GM10266 (cell line): Measurements from ENCODE around the gene SMIM1.

Experiments
- DNase-seq: peaks from one replicate; pipeline ENCODE4 v3.0.0; 2012; ENCODE audit errors: extremely low spot score
- TF ChIP-seq, protein P1 (sequence below): IDR thresholded peaks from 2 replicates; pipeline ENCODE4 v1.5.1; 2012; ENCODE audit warnings: mild to moderate bottlenecking, low read depth; ENCODE audit not compliant: control insufficient read depth, insufficient read depth; ENCODE audit errors: missing control alignments

The SMIM1 gene

DNA sequence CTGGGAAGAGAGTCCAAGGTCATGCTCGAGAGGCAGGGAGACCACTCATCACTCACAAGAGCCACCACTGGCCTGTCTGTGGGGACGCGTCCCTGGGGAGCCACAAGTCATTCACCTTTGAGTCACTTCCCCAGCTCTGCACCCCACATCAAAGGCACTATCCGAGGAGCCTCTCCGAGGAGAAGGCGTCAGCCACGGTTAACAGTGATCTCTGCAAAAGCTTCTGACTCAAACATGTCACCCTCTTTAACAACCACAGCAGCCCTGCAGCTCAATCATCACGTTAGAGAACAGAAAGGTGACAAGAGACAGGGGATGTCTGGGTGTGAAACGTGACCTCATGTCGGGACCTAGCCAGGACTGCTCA lies 14.8 kb downstream of the SMIM1 start:
- TF ChIP-seq, protein P1, sequence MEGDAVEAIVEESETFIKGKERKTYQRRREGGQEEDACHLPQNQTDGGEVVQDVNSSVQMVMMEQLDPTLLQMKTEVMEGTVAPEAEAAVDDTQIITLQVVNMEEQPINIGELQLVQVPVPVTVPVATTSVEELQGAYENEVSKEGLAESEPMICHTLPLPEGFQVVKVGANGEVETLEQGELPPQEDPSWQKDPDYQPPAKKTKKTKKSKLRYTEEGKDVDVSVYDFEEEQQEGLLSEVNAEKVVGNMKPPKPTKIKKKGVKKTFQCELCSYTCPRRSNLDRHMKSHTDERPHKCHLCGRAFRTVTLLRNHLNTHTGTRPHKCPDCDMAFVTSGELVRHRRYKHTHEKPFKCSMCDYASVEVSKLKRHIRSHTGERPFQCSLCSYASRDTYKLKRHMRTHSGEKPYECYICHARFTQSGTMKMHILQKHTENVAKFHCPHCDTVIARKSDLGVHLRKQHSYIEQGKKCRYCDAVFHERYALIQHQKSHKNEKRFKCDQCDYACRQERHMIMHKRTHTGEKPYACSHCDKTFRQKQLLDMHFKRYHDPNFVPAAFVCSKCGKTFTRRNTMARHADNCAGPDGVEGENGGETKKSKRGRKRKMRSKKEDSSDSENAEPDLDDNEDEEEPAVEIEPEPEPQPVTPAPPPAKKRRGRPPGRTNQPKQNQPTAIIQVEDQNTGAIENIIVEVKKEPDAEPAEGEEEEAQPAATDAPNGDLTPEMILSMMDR = no peak
- DNase-seq = no peak

DNA sequence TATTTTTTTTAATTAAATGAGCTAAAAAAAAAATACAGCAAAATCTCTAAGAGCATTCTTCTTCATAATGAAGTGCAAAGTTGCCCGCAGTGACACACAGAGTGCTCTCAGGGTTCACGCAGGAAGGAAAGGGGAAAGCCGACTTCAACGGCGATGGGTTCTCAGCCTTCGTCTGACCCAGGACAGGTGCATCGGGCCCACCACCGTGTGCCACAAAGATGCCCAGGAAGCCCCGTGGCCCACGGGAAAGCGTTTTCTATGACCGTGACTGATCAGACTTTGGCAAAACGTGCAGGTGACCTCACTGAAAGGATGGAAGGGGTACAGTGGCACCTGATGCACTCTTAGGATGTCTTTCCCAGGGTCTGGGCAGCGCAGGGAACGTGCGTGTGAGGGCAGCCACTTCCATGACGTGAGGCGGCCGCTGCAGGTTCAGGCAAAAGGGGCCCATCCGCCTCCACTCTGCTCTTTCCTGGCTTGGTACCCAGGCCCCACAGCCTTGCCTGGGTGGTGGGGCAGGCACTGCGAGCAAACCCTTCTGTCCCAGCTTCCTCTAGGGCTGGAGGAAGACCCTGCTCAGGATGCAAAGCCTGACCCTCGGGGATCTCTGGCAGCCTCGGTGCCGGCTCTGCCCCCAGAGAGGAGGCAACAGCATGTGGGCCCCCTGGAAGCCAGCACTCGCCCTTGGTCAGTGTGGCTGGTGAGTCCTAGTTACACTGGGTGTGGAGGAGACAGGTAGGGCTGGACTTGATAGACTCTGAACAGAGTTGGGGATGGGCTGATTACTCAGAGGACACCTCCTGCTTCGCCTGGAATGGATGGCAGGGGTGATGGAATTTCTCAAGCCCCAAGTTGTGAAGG lies 15.4 kb downstream of the SMIM1 start:
- TF ChIP-seq, protein P1 = no peak
- no peak for DNase-seq

DNA sequence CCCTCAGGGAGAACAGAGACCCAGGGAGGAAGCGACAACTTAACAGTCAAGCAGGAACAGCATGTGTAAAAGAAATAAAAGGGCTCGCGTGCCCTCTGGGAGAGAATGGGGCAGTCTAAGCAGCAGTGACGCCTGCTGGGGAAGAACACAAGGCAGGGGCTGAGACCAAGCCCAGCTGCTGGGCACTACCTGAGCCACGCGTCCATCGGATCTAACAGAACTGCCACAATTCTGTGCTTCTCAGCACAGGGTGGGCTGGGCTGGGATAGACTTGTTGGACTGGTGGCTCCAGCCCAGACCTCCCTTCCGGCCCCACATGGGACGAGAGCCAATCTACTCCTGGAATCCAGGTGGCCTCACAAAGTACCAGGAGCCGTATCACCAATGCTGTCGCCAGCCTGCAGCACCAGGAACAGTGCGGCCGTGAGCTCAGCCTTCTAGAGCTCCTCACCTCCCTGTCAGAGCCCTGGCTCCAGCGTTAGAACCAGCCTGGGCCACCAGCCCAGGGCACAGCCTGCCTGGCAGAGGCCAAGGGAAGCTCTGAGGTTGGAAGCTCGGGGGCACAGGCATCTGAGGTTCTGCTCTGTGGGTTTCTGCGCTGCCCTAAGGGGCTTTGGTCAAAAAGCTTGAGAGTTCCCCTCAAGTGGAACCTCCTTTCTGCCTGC lies 16.3 kb downstream of the SMIM1 start:
- no peak for DNase-seq
- TF ChIP-seq, protein P1 = no peak

DNA sequence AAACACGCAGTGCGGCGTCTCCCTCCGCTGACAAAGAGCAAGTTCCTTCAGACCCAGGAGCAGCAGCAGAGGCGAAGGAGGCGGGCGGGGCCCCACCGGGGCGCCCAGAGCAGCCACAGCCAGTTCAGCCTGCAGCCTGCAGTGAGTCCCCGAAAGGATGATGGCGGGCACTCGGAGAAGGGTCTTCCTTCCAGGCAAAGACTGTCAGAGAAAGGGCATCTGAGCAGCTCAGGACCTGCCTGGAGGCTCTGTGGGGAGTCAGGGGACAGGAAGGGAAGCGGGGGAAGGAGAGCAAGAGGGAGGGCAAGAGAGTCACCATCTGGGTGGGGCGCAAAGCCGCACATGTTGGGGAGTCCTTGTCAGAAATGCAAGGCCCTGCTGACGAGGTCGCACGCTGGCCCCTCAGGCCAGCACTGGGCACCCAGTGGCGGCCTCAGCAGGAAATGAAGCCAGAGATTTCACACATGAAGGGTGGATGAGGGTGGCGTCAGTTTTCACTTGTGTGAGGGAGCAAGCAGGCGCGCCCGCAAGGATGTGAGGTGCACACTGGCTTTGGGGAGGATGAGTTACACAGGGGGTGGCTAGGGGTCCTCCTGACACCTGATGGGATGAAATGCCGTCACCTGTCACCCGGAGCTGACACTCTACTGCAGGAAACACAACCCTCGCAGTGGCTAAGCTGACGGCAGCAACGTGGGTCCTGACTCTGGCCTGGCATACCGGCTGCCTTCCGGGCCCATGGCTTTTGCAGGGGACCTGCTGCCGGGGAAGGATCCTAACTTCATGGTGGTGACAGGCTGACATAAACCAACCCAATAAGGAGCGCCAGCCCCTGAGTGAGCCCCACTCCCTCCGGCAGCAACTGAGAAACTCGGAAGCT lies 17.1 kb downstream of the SMIM1 start:
- TF ChIP-seq, protein P1 = no peak
- DNase-seq = no peak

DNA sequence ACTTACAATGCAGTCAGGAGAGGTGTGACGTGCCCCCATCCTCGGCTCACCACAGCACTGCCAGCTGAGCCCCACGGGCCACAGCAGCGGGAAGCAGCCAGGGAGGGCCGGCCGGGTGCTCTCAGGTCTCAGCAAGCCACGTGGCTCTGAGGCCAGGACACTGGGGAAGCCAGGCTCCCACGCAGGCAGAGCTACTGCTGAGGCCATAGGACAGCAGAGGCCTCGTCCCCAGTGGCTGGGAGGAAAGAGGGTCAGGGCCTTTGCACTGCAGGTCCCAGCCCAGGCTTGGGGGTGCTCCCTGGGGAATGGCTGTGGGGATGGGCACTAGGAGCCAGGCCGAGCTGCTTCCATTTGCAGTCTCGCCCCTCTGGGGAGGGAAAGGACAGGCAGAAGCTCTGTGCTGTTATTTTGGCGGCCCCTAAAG lies 18.0 kb downstream of the SMIM1 start:
- no peak for DNase-seq
- TF ChIP-seq, protein P1 = no peak

DNA sequence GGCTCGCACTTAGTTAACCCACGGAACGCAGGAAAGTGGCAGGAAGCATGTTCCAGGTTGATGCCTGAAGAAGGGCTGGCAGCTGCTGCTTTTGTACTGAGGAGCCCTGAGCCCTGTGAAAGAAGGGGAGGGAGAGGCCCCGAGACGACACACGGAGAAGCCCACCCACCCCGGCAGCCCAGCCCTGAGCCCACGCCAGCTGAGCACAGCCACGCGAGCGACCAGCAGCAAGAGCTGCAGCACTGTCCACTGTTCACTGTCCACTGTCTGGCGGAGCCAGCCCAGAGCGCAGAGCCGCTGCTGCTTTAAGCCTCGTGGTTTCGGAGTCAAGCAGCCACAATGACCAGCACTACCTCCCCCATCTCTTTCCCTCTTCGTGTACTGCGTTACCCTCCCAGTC lies 18.4 kb downstream of the SMIM1 start:
- TF ChIP-seq, protein P1 = no peak
- no peak for DNase-seq
